Endothelial cell of umbilical vein (primary cell): ENCODE measurements around the gene RAB8A.

Experiments
- MYC ChIP-seq: IDR thresholded peaks from one replicate; pipeline ENCODE4 v1.6.1; 2011; ENCODE audit warnings: mild to moderate bottlenecking, low read depth, low read length
- POLR2A ChIP-seq: IDR thresholded peaks from 2 replicates; pipeline ENCODE4 v1.6.1; 2012; ENCODE audit warnings: low read depth, mild to moderate bottlenecking, control low read depth, low read length
- TF ChIP-seq, protein P1 (sequence below), 2 donors: IDR thresholded peaks; 1 replicate in 1 of 2; 2 replicates in 1 of 2; pipeline ENCODE4 v1.5.1; 2011; ENCODE audit warnings: low read length in 2 of 2, mild to moderate bottlenecking in 2 of 2, moderate library complexity in 2 of 2, control low read depth in 1 of 2, inconsistent platforms in 1 of 2, low read depth in 1 of 2; ENCODE audit not compliant: insufficient read depth in 1 of 2; ENCODE audit errors: extremely low read depth in 1 of 2

DNA sequence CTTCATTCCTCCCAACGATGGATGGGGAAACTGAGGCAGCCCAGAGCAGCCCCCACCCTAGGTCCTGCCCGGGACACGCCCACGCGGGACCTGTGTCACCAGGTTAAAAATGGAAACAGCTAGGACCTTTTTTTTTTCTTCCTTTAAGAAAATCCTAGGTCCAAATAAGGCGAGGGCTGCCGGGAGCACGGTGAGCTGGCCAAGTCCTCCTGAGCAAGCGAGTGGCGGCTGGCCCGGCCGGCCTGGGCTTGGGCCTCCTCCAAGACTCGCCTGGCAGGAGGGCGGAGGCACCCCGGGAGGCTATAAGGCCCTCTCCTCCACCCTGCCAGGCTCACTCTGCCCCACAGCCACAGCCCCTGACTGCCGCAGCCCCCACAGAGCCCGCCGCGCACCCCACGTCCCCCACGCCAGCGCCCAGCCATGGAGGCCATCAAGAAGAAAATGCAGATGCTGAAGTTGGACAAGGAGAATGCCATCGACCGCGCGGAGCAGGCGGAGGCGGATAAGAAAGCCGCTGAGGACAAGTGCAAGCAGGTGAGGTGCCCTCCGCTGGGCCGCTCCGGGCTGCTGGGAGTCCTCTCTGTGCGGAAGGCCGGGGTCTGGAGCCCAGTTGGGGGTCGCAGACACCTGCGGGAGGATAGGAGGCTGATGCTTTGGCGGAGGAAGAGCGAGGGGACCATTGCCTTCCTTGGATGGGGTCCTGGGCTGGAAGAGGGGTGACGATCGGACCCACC, 44.3 kb upstream of the RAB8A start:
- TF ChIP-seq POLR2A: peak; percentile 14
- TF ChIP-seq, protein P1, sequence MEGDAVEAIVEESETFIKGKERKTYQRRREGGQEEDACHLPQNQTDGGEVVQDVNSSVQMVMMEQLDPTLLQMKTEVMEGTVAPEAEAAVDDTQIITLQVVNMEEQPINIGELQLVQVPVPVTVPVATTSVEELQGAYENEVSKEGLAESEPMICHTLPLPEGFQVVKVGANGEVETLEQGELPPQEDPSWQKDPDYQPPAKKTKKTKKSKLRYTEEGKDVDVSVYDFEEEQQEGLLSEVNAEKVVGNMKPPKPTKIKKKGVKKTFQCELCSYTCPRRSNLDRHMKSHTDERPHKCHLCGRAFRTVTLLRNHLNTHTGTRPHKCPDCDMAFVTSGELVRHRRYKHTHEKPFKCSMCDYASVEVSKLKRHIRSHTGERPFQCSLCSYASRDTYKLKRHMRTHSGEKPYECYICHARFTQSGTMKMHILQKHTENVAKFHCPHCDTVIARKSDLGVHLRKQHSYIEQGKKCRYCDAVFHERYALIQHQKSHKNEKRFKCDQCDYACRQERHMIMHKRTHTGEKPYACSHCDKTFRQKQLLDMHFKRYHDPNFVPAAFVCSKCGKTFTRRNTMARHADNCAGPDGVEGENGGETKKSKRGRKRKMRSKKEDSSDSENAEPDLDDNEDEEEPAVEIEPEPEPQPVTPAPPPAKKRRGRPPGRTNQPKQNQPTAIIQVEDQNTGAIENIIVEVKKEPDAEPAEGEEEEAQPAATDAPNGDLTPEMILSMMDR (IDR thresholded peaks at IDR 0.05; ENCODE audit: extremely low read depth in 1 of 2, insufficient read depth in 1 of 2, low read depth in 1 of 2, low read length in 2 of 2): no peak
- no peak for TF ChIP-seq MYC
